GM21515 (cell line): ENCODE data around the gene HTR3E.
"Not testable (repeated sequence)": the region's sequence is repeated elsewhere in the genome, so short reads cannot be mapped to it uniquely, and the experiment has no call there.

Experiments used
- ATAC-seq: cut with Tn5 transposase; IDR thresholded peaks from one replicate; pipeline ENCODE4 v1.9.1; 2021; ENCODE audit not compliant: unreplicated experiment

The HTR3E gene

GRCh38 chr3:184099806-184100686 is 3.2 kb downstream of the HTR3E start:
- ATAC-seq, result no peak

- ATAC-seq, result no peak
These were observed 13.5 kb downstream of the HTR3E start for GRCh38 chr3:184110316-184110725.

DNA sequence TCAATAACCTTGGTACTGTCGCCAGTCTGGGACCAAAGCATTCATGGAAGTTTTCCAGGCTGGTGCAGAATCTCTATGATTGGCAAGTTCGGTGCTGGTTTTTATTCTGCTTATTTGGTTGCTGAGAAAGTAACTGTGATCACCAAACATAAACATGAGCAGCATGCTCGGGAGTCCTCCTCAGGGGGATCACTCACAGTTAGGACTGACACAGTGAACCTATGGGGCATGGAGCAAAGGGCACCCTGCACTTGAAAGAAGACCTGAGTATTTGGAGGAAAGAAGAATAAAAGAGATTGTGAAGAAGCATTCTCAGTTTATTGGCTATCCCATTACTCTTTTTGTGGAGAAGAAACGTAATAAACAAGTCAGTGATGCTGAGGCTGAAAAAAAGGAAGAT is 19.2 kb downstream of the HTR3E start:
- no peak for ATAC-seq

DNA sequence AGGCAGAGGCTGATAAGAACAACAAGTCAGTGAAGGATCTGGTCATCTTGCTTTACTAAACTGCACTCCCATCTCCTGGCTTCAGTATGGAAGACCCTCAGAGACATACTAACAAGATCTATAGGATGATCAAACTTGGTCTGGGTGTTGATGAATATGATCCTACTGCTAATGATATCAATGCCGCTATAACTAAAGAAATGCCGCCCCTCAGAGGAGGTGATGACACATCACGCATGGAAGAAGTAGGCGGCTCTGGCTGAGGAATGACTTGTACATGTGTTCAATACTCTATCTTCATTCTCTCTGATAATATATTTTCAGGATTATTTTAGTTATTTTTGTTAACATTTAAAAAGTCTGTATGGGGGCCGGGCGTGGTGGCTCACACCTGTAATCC is 20.8 kb downstream of the HTR3E start:
- no peak for ATAC-seq

DNA sequence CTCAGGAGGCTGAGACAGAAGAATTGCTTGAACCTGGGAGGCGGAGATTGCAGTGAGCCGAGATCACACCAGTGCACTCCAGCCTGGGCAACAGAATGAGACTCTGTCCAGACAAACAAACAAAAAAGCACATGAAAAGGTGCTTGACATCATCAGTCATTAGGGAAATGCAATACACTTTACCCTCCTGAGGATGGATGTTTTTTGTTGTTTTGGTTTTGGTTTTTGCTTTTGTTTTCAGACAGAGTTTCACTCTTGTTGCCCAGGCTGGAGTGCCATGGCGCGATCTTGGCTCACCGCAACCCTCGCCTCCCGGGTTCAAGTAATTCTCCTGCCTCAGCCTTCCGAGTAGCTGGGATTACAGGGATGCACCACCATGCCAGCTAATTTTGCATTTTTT is 24.2 kb downstream of the HTR3E start:
- ATAC-seq, result not testable (repeated sequence)

DNA sequence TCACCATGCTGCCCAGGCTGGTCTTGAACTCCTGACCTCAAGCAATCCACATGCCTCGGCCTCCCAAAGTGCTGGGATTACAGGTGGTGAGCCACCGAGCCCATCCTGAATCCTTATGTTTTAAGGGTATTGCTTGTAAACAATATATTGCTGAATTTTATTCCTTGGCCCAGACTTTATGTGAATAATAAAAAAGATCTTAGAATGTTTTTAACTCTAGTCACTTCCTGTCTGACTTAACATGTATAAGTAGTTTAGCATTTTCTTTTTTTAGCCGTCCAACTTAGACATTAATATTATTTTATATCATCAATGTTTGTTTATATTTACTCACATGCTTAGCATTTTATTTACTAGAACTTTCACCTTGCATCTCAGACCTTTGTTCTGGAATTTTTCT is 29.1 kb downstream of the HTR3E start:
- ATAC-seq, result no peak

DNA sequence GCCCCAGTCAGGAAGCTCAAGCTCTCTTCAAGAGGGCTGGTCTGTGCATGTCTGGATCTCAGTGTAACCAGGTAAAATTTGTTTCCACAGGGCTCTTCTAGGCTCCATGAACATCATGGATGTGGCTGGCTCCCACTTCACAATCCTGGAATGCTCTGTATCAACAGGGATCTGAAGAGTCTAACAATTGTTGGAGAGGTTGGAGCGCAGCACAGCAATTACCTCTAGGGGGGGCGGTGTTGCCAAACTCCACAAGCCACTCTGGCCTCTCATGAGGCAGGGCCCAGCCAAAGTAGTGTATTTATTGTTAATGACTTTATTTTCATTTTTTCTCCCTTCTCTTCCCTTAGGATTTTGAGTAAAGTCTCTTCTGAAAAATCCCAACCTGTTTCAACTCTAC is 32.1 kb downstream of the HTR3E start:
- no peak for ATAC-seq

- no peak for ATAC-seq
These were observed 36.1 kb downstream of the HTR3E start for GRCh38 chr3:184132945-184133344.

DNA sequence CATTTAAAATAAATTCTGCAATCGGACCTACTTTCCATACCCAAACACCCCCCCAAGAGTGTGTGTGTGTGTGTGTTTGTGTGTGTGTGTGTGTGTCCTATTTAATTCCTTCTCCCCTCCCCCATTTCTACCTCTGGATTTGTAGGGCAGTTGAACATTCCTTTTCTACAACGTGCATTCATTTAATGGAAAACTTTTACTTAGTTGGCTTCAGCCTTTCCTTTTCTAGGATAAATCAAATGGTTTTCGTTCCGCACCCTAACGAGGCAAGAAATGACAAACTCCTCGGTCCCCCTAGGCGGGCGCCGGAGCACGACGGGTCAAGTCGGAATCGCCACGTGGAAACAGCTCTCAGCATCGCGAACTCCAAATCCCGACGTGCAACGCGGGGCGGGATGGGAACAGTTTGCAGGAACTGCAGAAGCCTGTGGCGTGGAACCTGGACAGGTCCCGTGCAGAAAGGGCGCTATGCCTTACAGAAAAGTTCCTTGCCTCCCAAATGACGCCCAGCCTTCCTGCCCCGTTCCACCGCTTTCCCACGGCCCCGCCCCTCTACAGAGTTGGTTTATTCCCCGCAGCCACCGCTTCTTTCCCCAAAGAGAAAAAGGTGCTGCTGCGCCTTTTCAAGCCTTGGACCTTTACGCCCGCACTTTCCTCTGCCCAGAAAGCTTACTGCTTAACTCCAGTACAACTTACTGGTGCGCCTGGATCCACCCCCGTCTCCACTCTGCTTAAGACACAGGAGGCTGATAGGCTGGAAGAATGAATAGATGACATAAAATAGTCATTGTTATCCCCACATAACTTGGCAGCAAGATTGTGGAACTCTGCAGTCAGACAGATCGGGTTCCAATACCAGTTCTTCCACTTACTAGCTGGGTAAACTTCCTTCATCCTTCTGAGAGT is 37.2 kb downstream of the HTR3E start:
- ATAC-seq, result peak; percentile 41

DNA sequence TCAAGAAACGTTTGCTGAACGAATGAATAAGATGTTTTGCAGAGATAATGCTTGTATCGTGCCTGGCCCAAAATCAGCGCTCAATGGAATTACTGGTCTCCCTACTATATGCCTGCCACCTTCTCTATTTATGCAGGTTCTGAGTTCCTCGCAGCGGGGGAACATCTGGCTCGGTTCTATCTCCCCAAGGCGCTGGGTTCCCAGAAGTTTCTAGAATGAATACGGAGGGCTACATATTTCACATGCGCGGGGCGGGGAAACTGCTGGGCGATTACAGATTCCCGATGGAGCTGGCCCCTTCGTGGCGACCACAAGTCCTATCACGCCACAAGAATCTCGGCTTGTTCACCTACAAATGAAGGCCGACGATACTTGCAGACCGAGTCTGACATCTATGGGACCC is 37.9 kb downstream of the HTR3E start:
- ATAC-seq, result peak; percentile 2

- peak; percentile 85 for ATAC-seq
These were observed 38.5 kb downstream of the HTR3E start, which contains the start of gene EIF2B5 for GRCh38 chr3:184135149-184135910. Gene EIF2B5 (plus strand): TSS chr3:184135358. CDS start chr3:184135386, 28 bp downstream.

DNA sequence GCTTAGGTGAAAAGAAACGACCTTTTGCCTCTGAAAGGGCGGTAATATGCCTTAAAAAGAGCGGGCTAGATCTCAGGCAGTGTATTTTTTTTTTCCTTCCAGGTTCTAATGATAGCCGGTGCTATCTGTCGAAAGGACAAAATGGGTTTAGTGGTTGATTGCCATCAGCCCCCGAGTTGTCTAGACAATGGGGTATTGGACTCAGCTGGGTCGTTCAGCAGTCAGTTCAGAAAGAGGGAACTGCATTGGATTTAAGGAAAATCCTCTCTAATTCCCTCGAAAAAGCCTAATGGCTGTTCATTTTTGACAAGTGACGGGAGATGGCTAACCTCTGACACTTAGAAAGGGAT is 39.0 kb downstream of the HTR3E start:
- ATAC-seq, result no peak

DNA sequence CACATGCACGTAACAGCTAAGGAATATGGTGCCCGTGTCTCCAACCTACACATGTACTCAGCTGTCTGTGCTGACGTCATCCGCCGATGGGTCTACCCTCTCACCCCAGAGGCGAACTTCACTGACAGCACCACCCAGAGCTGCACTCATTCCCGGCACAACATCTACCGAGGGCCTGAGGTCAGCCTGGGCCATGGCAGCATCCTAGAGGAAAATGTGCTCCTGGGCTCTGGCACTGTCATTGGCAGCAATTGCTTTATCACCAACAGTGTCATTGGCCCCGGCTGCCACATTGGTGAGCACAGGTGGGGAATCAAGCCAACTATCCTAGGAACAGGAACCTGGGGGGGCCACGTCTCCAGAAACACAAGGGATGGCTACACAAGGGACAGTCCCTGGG is 43.6 kb downstream of the HTR3E start:
- ATAC-seq, result no peak

DNA sequence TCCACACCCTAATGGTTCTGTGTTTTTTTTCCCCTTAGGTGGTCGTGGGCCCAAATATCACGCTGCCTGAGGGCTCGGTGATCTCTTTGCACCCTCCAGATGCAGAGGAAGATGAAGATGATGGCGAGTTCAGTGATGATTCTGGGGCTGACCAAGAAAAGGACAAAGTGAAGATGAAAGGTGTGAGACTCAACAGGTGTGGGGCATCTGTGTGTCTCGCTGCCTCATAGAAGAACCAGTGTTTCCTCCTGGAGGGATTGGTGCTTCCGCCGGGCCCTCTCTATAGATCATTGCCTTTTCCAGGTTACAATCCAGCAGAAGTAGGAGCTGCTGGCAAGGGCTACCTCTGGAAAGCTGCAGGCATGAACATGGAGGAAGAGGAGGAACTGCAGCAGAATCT is 45.3 kb downstream of the HTR3E start:
- ATAC-seq, result no peak

- ATAC-seq, result no peak
These were observed 46.5 kb downstream of the HTR3E start for GRCh38 chr3:184143327-184143726.

DNA sequence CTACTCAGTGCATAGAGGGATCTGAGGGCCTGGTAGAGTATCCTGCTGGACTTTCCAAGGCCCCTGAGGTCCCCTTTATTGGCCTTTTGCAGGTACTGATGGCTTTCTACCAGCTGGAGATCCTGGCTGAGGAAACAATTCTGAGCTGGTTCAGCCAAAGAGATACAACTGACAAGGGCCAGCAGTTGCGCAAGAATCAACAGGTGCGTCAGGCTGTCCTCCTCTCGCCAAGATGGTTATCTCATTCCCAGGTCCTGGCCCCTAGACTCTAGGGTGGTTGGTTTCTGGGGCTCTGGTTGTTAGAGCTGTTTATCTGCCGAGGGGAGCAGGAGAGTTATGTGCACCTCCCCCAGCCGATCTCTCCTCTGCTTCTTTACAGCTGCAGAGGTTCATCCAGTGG is 47.6 kb downstream of the HTR3E start:
- ATAC-seq, result no peak

DNA sequence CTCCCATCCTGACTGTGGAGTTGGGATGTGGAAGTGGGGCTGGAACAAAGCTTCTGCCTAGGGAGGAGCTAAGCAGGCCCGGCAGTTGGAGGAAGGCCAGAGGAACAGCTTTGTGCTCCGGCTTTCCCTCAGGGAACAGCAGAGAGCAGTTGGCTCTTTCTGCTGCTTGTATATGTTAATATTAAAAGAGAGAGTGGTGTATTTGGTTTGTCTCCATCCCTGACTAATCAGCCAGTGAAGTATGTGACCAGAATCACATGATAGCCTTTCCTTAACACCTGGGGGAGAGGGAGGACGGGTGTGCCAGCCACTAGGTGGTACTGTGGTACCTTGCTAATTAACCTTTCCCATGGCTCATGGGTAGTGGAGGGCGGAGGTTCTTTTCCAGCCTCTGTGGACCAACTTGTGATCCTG is 48.3 kb downstream of the HTR3E start:
- no peak for ATAC-seq

DNA sequence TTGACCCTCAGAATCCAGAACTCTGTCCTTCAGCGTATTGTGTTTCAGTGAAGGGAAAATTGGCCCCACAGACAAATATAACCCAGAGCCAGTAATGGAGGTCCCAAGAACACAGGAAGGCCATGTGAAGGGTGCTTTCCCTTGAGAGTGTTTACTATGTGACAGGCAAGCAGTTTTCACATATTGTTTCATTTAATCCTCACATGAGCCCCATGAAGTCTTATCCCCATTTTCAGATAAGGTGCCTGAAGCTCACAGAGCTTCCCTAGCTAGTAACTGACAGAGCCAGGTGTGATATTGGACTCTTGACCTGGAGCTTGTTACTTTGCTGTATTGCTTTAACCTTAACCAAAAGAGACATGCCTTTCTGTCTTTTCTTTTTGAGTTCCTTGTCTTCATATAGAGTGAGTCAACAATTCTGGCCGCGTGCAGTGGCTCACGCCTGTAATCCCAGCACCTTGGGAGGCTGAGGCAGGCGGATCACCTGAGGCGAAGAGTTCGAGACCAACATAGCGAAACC is 48.9 kb downstream of the HTR3E start:
- ATAC-seq, result no peak

DNA sequence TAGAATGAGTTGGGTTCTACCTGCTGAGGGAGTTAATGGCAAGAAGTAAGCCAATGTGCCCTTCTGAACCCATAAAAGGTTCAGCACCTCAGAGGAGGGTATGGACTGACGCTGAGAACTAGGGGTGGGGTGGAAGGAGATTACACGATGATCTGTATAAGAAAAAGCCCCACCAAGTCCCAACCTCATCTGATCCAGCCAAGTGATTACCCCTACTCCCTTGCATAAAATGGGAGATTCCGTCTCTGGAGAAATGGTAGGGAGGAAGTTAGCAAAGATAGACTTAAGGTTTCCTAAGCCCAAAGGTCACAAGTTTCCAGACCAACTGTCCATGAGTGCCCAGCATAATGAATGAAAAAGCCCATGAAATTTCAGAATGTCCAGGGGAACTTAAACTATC is 51.2 kb downstream of the HTR3E start:
- ATAC-seq, result no peak

DNA sequence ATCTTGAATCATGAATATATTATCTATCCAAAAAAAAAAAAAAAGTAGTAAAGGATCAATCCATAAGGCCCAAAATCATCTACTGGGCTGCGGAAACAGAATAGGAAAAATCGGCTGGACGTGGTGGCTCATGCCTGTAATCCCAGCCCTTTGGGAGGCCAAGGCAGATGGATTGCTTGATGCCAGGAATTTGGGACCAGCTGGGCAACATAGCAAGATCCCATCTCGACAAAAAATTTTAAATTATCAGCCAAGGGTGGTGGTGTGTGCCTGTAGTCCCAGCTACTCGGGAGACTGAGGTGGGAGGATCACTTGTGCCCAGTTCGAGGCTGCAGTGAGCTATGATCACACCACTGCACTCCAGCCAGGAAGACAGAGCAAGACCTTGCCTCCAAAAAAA is 52.3 kb downstream of the HTR3E start:
- ATAC-seq, result no peak

- not testable (repeated sequence) for ATAC-seq
These were observed 52.9 kb downstream of the HTR3E start for GRCh38 chr3:184149770-184150169.
